ENCODE measurements around the gene ADCY3. TPM values are rescaled to one million over a fixed set of nuclear protein-coding genes. Genes with fewer than 3 reads are reported as not detected.
A peak's percentile ranks its signal among the peaks of the same experiment; 100 is the strongest.

Gene ADCY3
- total and polyA plus RNA-seq, 10 of the 15 experiments (the other 5 are each of a cell fraction or from before 2014, with no cell fraction given), result 2.8 to 102 (median 50.4) TPM

- TF ChIP-seq CTCF (IDR thresholded peaks at IDR 0.05 in 2 of 3, conservative IDR thresholded peaks at IDR 0.05 in 1 of 3; ENCODE audit: control insufficient read depth in 2 of 3, extremely low read depth in 1 of 3, insufficient read depth in 1 of 3, low read depth in 3 of 3, low read length in 3 of 3) (no peak), CBX3 (IDR thresholded peaks at IDR 0.05; ENCODE audit: borderline replicate concordance, low read depth) (no peak)
These were observed 2.2 kb downstream of the ADCY3 start (continued) for GRCh38 chr2:24917731-24918325.

GRCh38 chr2:24917086-24917485 is 3.0 kb downstream of the ADCY3 start:
- POLR2A ChIA-PET, result interaction anchor here (0.5 kb wide), 1 partner anchor 13 kb away, joined by 3 read pairs; no protein-coding TSS in a partner anchor
- TF ChIP-seq ELK1 (IDR thresholded peaks at IDR 0.05; ENCODE audit: low read depth, low read length) (0 out of 2 replicates have a peak, but pooled peaks have one; percentile 17), USF1 (IDR thresholded peaks at IDR 0.05; ENCODE audit: borderline replicate concordance, extremely low read length, insufficient read depth, low read depth, low read length) (no peak), CEBPB (IDR thresholded peaks at IDR 0.05; ENCODE audit: borderline replicate concordance in 1 of 2, low read depth in 2 of 2, low read length in 2 of 2) (no peak), PKNOX1 (IDR thresholded peaks at IDR 0.05) (peak; percentile 83), IKZF1 (conservative IDR thresholded peaks at IDR 0.05) (0 out of 2 replicates have a peak, but pooled peaks have one; percentile 19), BMI1 (IDR thresholded peaks at IDR 0.05; ENCODE audit: borderline replicate concordance) (no peak), YY1 (IDR thresholded peaks at IDR 0.05; ENCODE audit: low read depth, low read length) (0 out of 2 replicates have a peak, but pooled peaks have one; percentile 28), IRF3 (IDR thresholded peaks at IDR 0.05) (no peak), SREBF1 (IDR thresholded peaks at IDR 0.05; ENCODE audit: low read length) (no peak), SKIL (IDR thresholded peaks at IDR 0.05; ENCODE audit: low read depth, poor library complexity, severe bottlenecking) (peak; percentile 31)

More at GRCh38 chr2:24917086-24917485, 3.0 kb downstream of the ADCY3 start:
- no peak overlapping the region for H2AFZ ChIP-seq (ENCODE audit: control insufficient read depth, low read depth, low read length)
- ChIA-PET SMC1A (ENCODE audit: uncharacterized antibody, unreplicated experiment) (no interaction called here), CTCF (interaction anchor here (1.0 kb wide), 1 partner anchor 58 kb away, joined by 3 read pairs; no protein-coding TSS in a partner anchor), RAD21 (ENCODE audit: unreplicated experiment) (no interaction called here)
- no peak overlapping the region for H3K27ac ChIP-seq (ENCODE audit: control insufficient read depth, insufficient read depth)
- peaks cover 28% of the 10 kb centered on the region for H3K4me1 ChIP-seq (ENCODE audit: control insufficient read depth, insufficient read depth, low read length)
- FAIRE-seq (peak; percentile 68), ATAC-seq (peak; percentile 74), DNase-seq (ENCODE audit: low read depth, low spot score) (peak; percentile 44)
- WGBS (ENCODE audit: insufficient coverage, insufficient replicate concordance, low lambda C conversion rate, missing lambda C conversion rate), result 13% methylated on average over 7 of the region's 7 CpGs
- intact Hi-C loops (cut with micrococcal nuclease; ENCODE audit: unreplicated experiment) (no loop called here), in situ Hi-C loops (cut with MboI) (no loop called here)
- BruUV-seq (replicated peaks), result no TSS peak
- no peaks in the 10 kb centered on the region for H3K27me3 ChIP-seq (replicated peaks in 1 of 2; ENCODE audit: control insufficient read depth in 2 of 2, insufficient read depth in 2 of 2, low read length in 1 of 2)
- H3K36me3 ChIP-seq (ENCODE audit: control insufficient read depth in 2 of 2, insufficient read depth in 2 of 2, low read length in 1 of 2), result peaks cover 1 to 4% of the 10 kb centered on the region in 2 experiments; a peak in 3 of 4 replicates
- peaks cover 46% of the 10 kb centered on the region for H3K79me2 ChIP-seq (ENCODE audit: control insufficient read depth, insufficient read depth, low read length)
- peak overlapping the region; percentile 92; the same call in 1 of the 2 replicates for H3K4me3 ChIP-seq
- no peaks in the 10 kb centered on the region for H3K9me3 ChIP-seq (replicated peaks; ENCODE audit: control insufficient read depth, insufficient read depth, low read length)
- peaks cover 7% of the 10 kb centered on the region; the same call in 1 of the 2 replicates for H4K20me1 ChIP-seq (ENCODE audit: control insufficient read depth, insufficient read depth)
- H3K9ac ChIP-seq (ENCODE audit: control insufficient read depth, insufficient read depth, low read length), result peak overlapping the region; percentile 28; the same call in 1 of the 2 replicates
- peak overlapping the region; percentile 93 for H3K4me2 ChIP-seq (ENCODE audit: control insufficient read depth, insufficient read depth)
